Measurements from ENCODE around the gene IL2RA.

The IL2RA gene

GRCh38 chr10:5973069-5973468 lies 89.1 kb downstream of the IL2RA start:
- Histone ChIP-seq H3K4me3 (ENCODE audit: insufficient read depth, low read depth, low read length, poor library complexity, severe bottlenecking) (no peak overlapping the region), H3K27ac (ENCODE audit: insufficient read depth, low read length, poor library complexity, severe bottlenecking) (no peak overlapping the region), H3K27me3 (replicated peaks; ENCODE audit: control insufficient read depth, insufficient read depth, low read length, poor library complexity, severe bottlenecking) (no peaks in the 10 kb centered on the region), H3K36me3 (ENCODE audit: control insufficient read depth, insufficient read depth, low read length) (peaks cover 3% of the 10 kb centered on the region), H3K4me1 (ENCODE audit: control insufficient read depth, insufficient read depth, low read length, poor library complexity, severe bottlenecking) (peaks cover 14% of the 10 kb centered on the region), H3K9me3 (ENCODE audit: control insufficient read depth, low read length) (no peaks in the 10 kb centered on the region)
- no peak for DNase-seq

- H3K36me3 ChIP-seq (ENCODE audit: control insufficient read depth, insufficient read depth, low read length) = no peaks in the 10 kb centered on the region
- H3K4me3 ChIP-seq (ENCODE audit: insufficient read depth, low read depth, low read length, poor library complexity, severe bottlenecking) = no peak overlapping the region
- H3K27me3 ChIP-seq (replicated peaks; ENCODE audit: control insufficient read depth, insufficient read depth, low read length, poor library complexity, severe bottlenecking) = no peaks in the 10 kb centered on the region
- H3K4me1 ChIP-seq (ENCODE audit: control insufficient read depth, insufficient read depth, low read length, poor library complexity, severe bottlenecking) = peaks cover 14% of the 10 kb centered on the region
- H3K9me3 ChIP-seq (ENCODE audit: control insufficient read depth, low read length) = no peaks in the 10 kb centered on the region
- no peak overlapping the region for H3K27ac ChIP-seq (ENCODE audit: insufficient read depth, low read length, poor library complexity, severe bottlenecking)
- no peak for DNase-seq
Observed at GRCh38 chr10:5971886-5972285, 90.3 kb downstream of the IL2RA start.

GRCh38 chr10:5971315-5971832 lies 90.8 kb downstream of the IL2RA start:
- Histone ChIP-seq H3K9me3 (ENCODE audit: control insufficient read depth, low read length) (no peaks in the 10 kb centered on the region), H3K4me1 (ENCODE audit: control insufficient read depth, insufficient read depth, low read length, poor library complexity, severe bottlenecking) (peaks cover 14% of the 10 kb centered on the region), H3K27ac (ENCODE audit: insufficient read depth, low read length, poor library complexity, severe bottlenecking) (no peak overlapping the region), H3K4me3 (ENCODE audit: insufficient read depth, low read depth, low read length, poor library complexity, severe bottlenecking) (peak overlapping the region; percentile 19), H3K27me3 (replicated peaks; ENCODE audit: control insufficient read depth, insufficient read depth, low read length, poor library complexity, severe bottlenecking) (no peaks in the 10 kb centered on the region), H3K36me3 (ENCODE audit: control insufficient read depth, insufficient read depth, low read length) (no peaks in the 10 kb centered on the region)
- no peak for DNase-seq

GRCh38 chr10:5970527-5970926 lies 91.6 kb downstream of the IL2RA start:
- Histone ChIP-seq H3K4me1 (ENCODE audit: control insufficient read depth, insufficient read depth, low read length, poor library complexity, severe bottlenecking) (peaks cover 11% of the 10 kb centered on the region), H3K27ac (ENCODE audit: insufficient read depth, low read length, poor library complexity, severe bottlenecking) (no peak overlapping the region), H3K27me3 (replicated peaks; ENCODE audit: control insufficient read depth, insufficient read depth, low read length, poor library complexity, severe bottlenecking) (no peaks in the 10 kb centered on the region), H3K4me3 (ENCODE audit: insufficient read depth, low read depth, low read length, poor library complexity, severe bottlenecking) (no peak overlapping the region), H3K9me3 (ENCODE audit: control insufficient read depth, low read length) (no peaks in the 10 kb centered on the region), H3K36me3 (ENCODE audit: control insufficient read depth, insufficient read depth, low read length) (peaks cover 6% of the 10 kb centered on the region)
- no peak for DNase-seq

- Histone ChIP-seq H3K9me3 (ENCODE audit: control insufficient read depth, low read length) (no peaks in the 10 kb centered on the region), H3K4me1 (ENCODE audit: control insufficient read depth, insufficient read depth, low read length, poor library complexity, severe bottlenecking) (peaks cover 8% of the 10 kb centered on the region), H3K36me3 (ENCODE audit: control insufficient read depth, insufficient read depth, low read length) (peaks cover 6% of the 10 kb centered on the region), H3K27me3 (replicated peaks; ENCODE audit: control insufficient read depth, insufficient read depth, low read length, poor library complexity, severe bottlenecking) (no peaks in the 10 kb centered on the region), H3K27ac (ENCODE audit: insufficient read depth, low read length, poor library complexity, severe bottlenecking) (no peak overlapping the region), H3K4me3 (ENCODE audit: insufficient read depth, low read depth, low read length, poor library complexity, severe bottlenecking) (no peak overlapping the region)
- DNase-seq = no peak
Observed at GRCh38 chr10:5970066-5970465, 92.1 kb downstream of the IL2RA start.

GRCh38 chr10:5968681-5969453 lies 93.3 kb downstream of the IL2RA start:
- H3K4me3 ChIP-seq (ENCODE audit: insufficient read depth, low read depth, low read length, poor library complexity, severe bottlenecking) = no peak overlapping the region
- DNase-seq = no peak
- H3K27ac ChIP-seq (ENCODE audit: insufficient read depth, low read length, poor library complexity, severe bottlenecking) = no peak overlapping the region
- peaks cover 11% of the 10 kb centered on the region for H3K36me3 ChIP-seq (ENCODE audit: control insufficient read depth, insufficient read depth, low read length)
- no peaks in the 10 kb centered on the region for H3K9me3 ChIP-seq (ENCODE audit: control insufficient read depth, low read length)
- peaks cover 8% of the 10 kb centered on the region for H3K4me1 ChIP-seq (ENCODE audit: control insufficient read depth, insufficient read depth, low read length, poor library complexity, severe bottlenecking)
- no peaks in the 10 kb centered on the region for H3K27me3 ChIP-seq (replicated peaks; ENCODE audit: control insufficient read depth, insufficient read depth, low read length, poor library complexity, severe bottlenecking)

GRCh38 chr10:5968037-5968680 lies 94.0 kb downstream of the IL2RA start:
- H3K27me3 ChIP-seq (replicated peaks; ENCODE audit: control insufficient read depth, insufficient read depth, low read length, poor library complexity, severe bottlenecking) = no peaks in the 10 kb centered on the region
- H3K27ac ChIP-seq (ENCODE audit: insufficient read depth, low read length, poor library complexity, severe bottlenecking) = no peak overlapping the region

GRCh38 chr10:5965266-5965665 lies 96.9 kb downstream of the IL2RA start:
- H3K4me3 ChIP-seq (ENCODE audit: insufficient read depth, low read depth, low read length, poor library complexity, severe bottlenecking) = no peak overlapping the region
- H3K27me3 ChIP-seq (replicated peaks; ENCODE audit: control insufficient read depth, insufficient read depth, low read length, poor library complexity, severe bottlenecking) = no peaks in the 10 kb centered on the region
- no peaks in the 10 kb centered on the region for H3K9me3 ChIP-seq (ENCODE audit: control insufficient read depth, low read length)
- peaks cover 32% of the 10 kb centered on the region for H3K36me3 ChIP-seq (ENCODE audit: control insufficient read depth, insufficient read depth, low read length)
- H3K4me1 ChIP-seq (ENCODE audit: control insufficient read depth, insufficient read depth, low read length, poor library complexity, severe bottlenecking) = no peaks in the 10 kb centered on the region
- DNase-seq = no peak
- H3K27ac ChIP-seq (ENCODE audit: insufficient read depth, low read length, poor library complexity, severe bottlenecking) = no peak overlapping the region

More at GRCh38 chr10:5968037-5968680, 94.0 kb downstream of the IL2RA start:
- Histone ChIP-seq H3K9me3 (ENCODE audit: control insufficient read depth, low read length) (no peaks in the 10 kb centered on the region), H3K4me3 (ENCODE audit: insufficient read depth, low read depth, low read length, poor library complexity, severe bottlenecking) (no peak overlapping the region), H3K36me3 (ENCODE audit: control insufficient read depth, insufficient read depth, low read length) (peaks cover 18% of the 10 kb centered on the region), H3K4me1 (ENCODE audit: control insufficient read depth, insufficient read depth, low read length, poor library complexity, severe bottlenecking) (peaks cover 8% of the 10 kb centered on the region)
- no peak for DNase-seq

GRCh38 chr10:5964736-5965135 lies 97.4 kb downstream of the IL2RA start:
- H3K27ac ChIP-seq (ENCODE audit: insufficient read depth, low read length, poor library complexity, severe bottlenecking) = no peak overlapping the region
- H3K9me3 ChIP-seq (ENCODE audit: control insufficient read depth, low read length) = no peaks in the 10 kb centered on the region
- no peak for DNase-seq
- no peaks in the 10 kb centered on the region for H3K4me1 ChIP-seq (ENCODE audit: control insufficient read depth, insufficient read depth, low read length, poor library complexity, severe bottlenecking)
- H3K4me3 ChIP-seq (ENCODE audit: insufficient read depth, low read depth, low read length, poor library complexity, severe bottlenecking) = no peak overlapping the region
- H3K36me3 ChIP-seq (ENCODE audit: control insufficient read depth, insufficient read depth, low read length) = peaks cover 37% of the 10 kb centered on the region
- no peaks in the 10 kb centered on the region for H3K27me3 ChIP-seq (replicated peaks; ENCODE audit: control insufficient read depth, insufficient read depth, low read length, poor library complexity, severe bottlenecking)

- no peaks in the 10 kb centered on the region for H3K27me3 ChIP-seq (replicated peaks; ENCODE audit: control insufficient read depth, insufficient read depth, low read length, poor library complexity, severe bottlenecking)
- H3K36me3 ChIP-seq (ENCODE audit: control insufficient read depth, insufficient read depth, low read length) = peaks cover 44% of the 10 kb centered on the region
- no peak overlapping the region for H3K4me3 ChIP-seq (ENCODE audit: insufficient read depth, low read depth, low read length, poor library complexity, severe bottlenecking)
Observed at GRCh38 chr10:5963591-5963990, 98.6 kb downstream of the IL2RA start.

More at GRCh38 chr10:5963591-5963990, 98.6 kb downstream of the IL2RA start:
- H3K9me3 ChIP-seq (ENCODE audit: control insufficient read depth, low read length) = no peaks in the 10 kb centered on the region
- no peak for DNase-seq
- H3K4me1 ChIP-seq (ENCODE audit: control insufficient read depth, insufficient read depth, low read length, poor library complexity, severe bottlenecking) = no peaks in the 10 kb centered on the region
- H3K27ac ChIP-seq (ENCODE audit: insufficient read depth, low read length, poor library complexity, severe bottlenecking) = no peak overlapping the region

All from effector memory CD4-positive, alpha-beta T cell (primary cell).